ENCODE measurements around the gene STRN. TPM values are rescaled to one million over a fixed set of nuclear protein-coding genes. Genes with fewer than 3 reads are reported as not detected.
A peak's percentile ranks its signal among the peaks of the same experiment; 100 is the strongest.
"Not testable (repeated sequence)": the region's sequence is repeated elsewhere in the genome, so short reads cannot be mapped to it uniquely, and the experiment has no call there.

Gene STRN
- total RNA-seq, 1 donor from 2014 or later = 19.4 TPM

- no peak for DNase-seq (ENCODE audit: low read depth in 2 of 2)
Observed at GRCh38 chr2:36964496-36965058, 1.8 kb downstream of the STRN start.

- no peak for DNase-seq (ENCODE audit: low read depth in 2 of 2)
Observed at GRCh38 chr2:36963734-36964133, 2.6 kb downstream of the STRN start.

- no peak for DNase-seq (ENCODE audit: low read depth in 2 of 2)
Observed at GRCh38 chr2:36963106-36963505, 3.2 kb downstream of the STRN start.

GRCh38 chr2:36960773-36961172 is 5.6 kb downstream of the STRN start:
- DNase-seq (ENCODE audit: low read depth in 2 of 2) = no peak

- DNase-seq (ENCODE audit: low read depth in 2 of 2) = no peak
Observed at GRCh38 chr2:36960005-36960675, 6.2 kb downstream of the STRN start.

- DNase-seq (ENCODE audit: low read depth in 2 of 2) = no peak
Observed at GRCh38 chr2:36954977-36955607, 11.2 kb downstream of the STRN start.

GRCh38 chr2:36952748-36953197 is 13.6 kb downstream of the STRN start:
- peak in 1 of 2 donors; percentile 38 for DNase-seq (ENCODE audit: low read depth in 2 of 2)

- peak in 1 of 2 donors; percentile 63 for DNase-seq (ENCODE audit: low read depth in 2 of 2)
Observed at GRCh38 chr2:36951574-36951973, 14.8 kb downstream of the STRN start.

GRCh38 chr2:36951027-36951518 is 15.3 kb downstream of the STRN start:
- peak; percentile 28 to 33 for DNase-seq (ENCODE audit: low read depth in 2 of 2)

- no peak for DNase-seq (ENCODE audit: low read depth in 2 of 2)
Observed at GRCh38 chr2:36949845-36950244, 16.5 kb downstream of the STRN start.

- not testable (repeated sequence) for DNase-seq (ENCODE audit: low read depth in 2 of 2)
Observed at GRCh38 chr2:36945240-36945639, 21.1 kb downstream of the STRN start.

GRCh38 chr2:36941867-36942266 is 24.5 kb downstream of the STRN start:
- DNase-seq (ENCODE audit: low read depth in 2 of 2) = no peak

- DNase-seq (ENCODE audit: low read depth in 2 of 2) = not testable (repeated sequence)
Observed at GRCh38 chr2:36936526-36936925, 29.8 kb downstream of the STRN start.

- DNase-seq (ENCODE audit: low read depth in 2 of 2) = not testable (repeated sequence)
Observed at GRCh38 chr2:36931688-36932087, 34.6 kb downstream of the STRN start.

GRCh38 chr2:36930787-36931410 is 35.4 kb downstream of the STRN start:
- peak; percentile 21 to 64 for DNase-seq (ENCODE audit: low read depth in 2 of 2)

GRCh38 chr2:36926175-36927132 is 39.9 kb downstream of the STRN start:
- peak; percentile 61 to 78 for DNase-seq (ENCODE audit: low read depth in 2 of 2)

- not testable (repeated sequence) for DNase-seq (ENCODE audit: low read depth in 2 of 2)
Observed at GRCh38 chr2:36922629-36923028, 43.7 kb downstream of the STRN start.

- no peak for DNase-seq (ENCODE audit: low read depth in 2 of 2)
Observed at GRCh38 chr2:36921984-36922383, 44.4 kb downstream of the STRN start.

- DNase-seq (ENCODE audit: low read depth in 2 of 2) = no peak
Observed at GRCh38 chr2:36919041-36919837, 47.1 kb downstream of the STRN start.

GRCh38 chr2:36918307-36918706 is 48.0 kb downstream of the STRN start:
- peak in 1 of 2 donors; percentile 8 for DNase-seq (ENCODE audit: low read depth in 2 of 2)
